IMR-90 (cell line): ENCODE results near the gene XPO4. TPM values are rescaled to one million over a fixed set of nuclear protein-coding genes. Genes with fewer than 3 reads are reported as not detected.

Experiments used
- ATAC-seq: fragments of 200-7000 bp; cut with Tn5 transposase; 2 replicates; pipeline ENCODE4 v1.9.1; 2020; ENCODE audit warnings: low read depth, mild to moderate bottlenecking, moderate library complexity
- BruUV-seq: library from RNA; stranded (reverse); fragments of 400-500 nt; replicated peaks from 2 replicates; lab custom pipeline; 2021; lab: Mats Ljungman, UMichigan
- CTCF ChIA-PET: fragments of 300-600 bp; formaldehyde crosslinking; extraction: SDS; loops from one replicate; lab custom pipeline; 2021; ENCODE audit warnings: antibody characterized with exemption; lab: Yijun Ruan, JAX
- POLR2A ChIA-PET: fragments of 300-600 bp; sonication (Branson Sonifier 250); formaldehyde crosslinking; loops from one replicate; lab custom pipeline; 2022; ENCODE audit warnings: antibody characterized with exemption; ENCODE audit not compliant: unreplicated experiment; lab: Charles Lee
- DNase-seq: peaks from one replicate; pipeline ENCODE4 v3.0.0; 2013
- H2AFZ ChIP-seq: replicated peaks from 2 replicates; pipeline ENCODE3; 2013; ENCODE audit warnings: low read length, mild to moderate bottlenecking; ENCODE audit not compliant: poor library complexity
- H2AK5ac ChIP-seq: 2 replicates; pipeline ENCODE4 v1.6.1; 2013; ENCODE audit warnings: low read depth, low read length, inconsistent platforms
- H2AK9ac ChIP-seq: replicated peaks from 2 replicates; pipeline ENCODE3; 2013; ENCODE audit warnings: mild to moderate bottlenecking, low read depth, low read length, moderate library complexity; ENCODE audit not compliant: poor library complexity
- H2BK120ac ChIP-seq: 2 replicates; pipeline ENCODE4 v1.6.1; 2013; ENCODE audit warnings: low read depth, low read length, inconsistent platforms
- H2BK15ac ChIP-seq: 3 replicates; pipeline ENCODE4 v1.6.1; 2013; ENCODE audit warnings: low read depth, low read length, inconsistent platforms
- H2BK20ac ChIP-seq: 2 replicates; pipeline ENCODE4 v1.6.1; 2013; ENCODE audit warnings: low read depth, mild to moderate bottlenecking, inconsistent platforms, low read length, moderate library complexity
- H2BK5ac ChIP-seq: 2 replicates; pipeline ENCODE4 v1.6.1; 2013; ENCODE audit warnings: mild to moderate bottlenecking, low read depth, low read length, inconsistent platforms; ENCODE audit not compliant: poor library complexity, severe bottlenecking
- H3K14ac ChIP-seq: replicated peaks from 2 replicates; pipeline ENCODE4 v1.6.1; 2013; ENCODE audit warnings: low read depth, low read length, inconsistent platforms
- H3K18ac ChIP-seq: 2 replicates; pipeline ENCODE4 v1.6.1; 2013; ENCODE audit warnings: low read depth, low read length, control low read depth
- H3K23ac ChIP-seq: 2 replicates; pipeline ENCODE4 v1.6.1; 2013; ENCODE audit warnings: low read depth, low read length, inconsistent platforms
- H3K27ac ChIP-seq: 2 replicates; pipeline ENCODE4 v1.5.1; 2013; ENCODE audit warnings: mild to moderate bottlenecking, control low read depth, low read length; ENCODE audit not compliant: insufficient read depth
- H3K27me3 ChIP-seq: 2 replicates; pipeline ENCODE4 v1.6.1; 2013; ENCODE audit warnings: low read length; ENCODE audit not compliant: control insufficient read depth, insufficient read depth
- H3K36me3 ChIP-seq: 2 replicates; pipeline ENCODE4 v1.6.1; 2013; ENCODE audit warnings: low read length, mixed read lengths; ENCODE audit not compliant: control insufficient read depth, insufficient read depth
- H3K4ac ChIP-seq: 2 replicates; pipeline ENCODE4 v1.6.1; 2013; ENCODE audit warnings: low read depth, low read length, inconsistent platforms
- H3K4me1 ChIP-seq: 2 replicates; pipeline ENCODE4 v1.6.1; 2013; ENCODE audit warnings: low read length, mixed read lengths; ENCODE audit not compliant: control insufficient read depth, insufficient read depth
- H3K4me2 ChIP-seq: 2 replicates; pipeline ENCODE4 v1.6.1; 2013; ENCODE audit warnings: low read depth, mild to moderate bottlenecking, control low read depth, low read length, moderate library complexity
- H3K4me3 ChIP-seq: 2 replicates; pipeline ENCODE4 v1.5.1; 2013; ENCODE audit warnings: low read depth, mild to moderate bottlenecking, control low read depth, low read length, moderate library complexity; ENCODE audit not compliant: insufficient read depth
- H3K56ac ChIP-seq: 2 replicates; pipeline ENCODE4 v1.6.1; 2013; ENCODE audit warnings: low read length, inconsistent platforms; ENCODE audit not compliant: insufficient read depth; ENCODE audit errors: extremely low read depth
- H3K79me1 ChIP-seq, 2 experiments: 2 replicates each; pipeline ENCODE4 v1.6.1; 2013; ENCODE audit warnings: low read length in 2 of 2, inconsistent platforms in 1 of 2, low read depth in 1 of 2
- H3K9ac ChIP-seq: 2 replicates; pipeline ENCODE4 v1.6.1; 2013; ENCODE audit warnings: low read depth, low read length, control low read depth
- H3K9me1 ChIP-seq: 2 replicates; pipeline ENCODE4 v1.6.1; 2013; ENCODE audit warnings: low read length, inconsistent platforms; ENCODE audit not compliant: insufficient read depth
- H3K9me3 ChIP-seq: 2 replicates; pipeline ENCODE4 v1.6.1; 2013; ENCODE audit warnings: low read length; ENCODE audit not compliant: control insufficient read depth, insufficient read depth
- H4K20me1 ChIP-seq: 2 replicates; pipeline ENCODE4 v1.6.1; 2013; ENCODE audit warnings: low read length, inconsistent platforms; ENCODE audit not compliant: insufficient read depth
- H4K5ac ChIP-seq: 2 replicates; pipeline ENCODE4 v1.6.1; 2013; ENCODE audit warnings: mild to moderate bottlenecking, low read depth, low read length, control low read depth
- H4K8ac ChIP-seq, 2 experiments: 2 replicates each; pipeline ENCODE4 v1.6.1; 2013; ENCODE audit warnings: low read depth in 2 of 2, low read length in 2 of 2, control low read depth in 1 of 2, inconsistent platforms in 1 of 2
- H4K91ac ChIP-seq: 2 replicates; pipeline ENCODE4 v1.6.1; 2013; ENCODE audit warnings: low read depth, low read length, inconsistent platforms; ENCODE audit not compliant: insufficient read depth
- MAZ ChIP-seq: IDR thresholded peaks from 2 replicates; pipeline ENCODE4 v1.6.1; 2012; ENCODE audit warnings: low read depth, mild to moderate bottlenecking, low read length, improper control_type of control experiment, moderate library complexity, borderline replicate concordance
- NFE2L2 ChIP-seq: fragments of 150-350 bp; IDR thresholded peaks from 2 replicates; pipeline ENCODE4 v1.6.1; 2016; ENCODE audit warnings: low read depth, mild to moderate bottlenecking, low read length
- RAD21 ChIP-seq: IDR thresholded peaks from 2 replicates; pipeline ENCODE4 v1.6.1; 2012; ENCODE audit warnings: low read length, improper control_type of control experiment
- SMC3 ChIP-seq: fragments of 150-350 bp; IDR thresholded peaks from 2 replicates; pipeline ENCODE4 v1.6.1; 2016; ENCODE audit warnings: low read depth, mild to moderate bottlenecking, antibody characterized with exemption, low read length, moderate library complexity
- WGBS, 2 experiments: methylation state at CpG; one replicate each; pipeline versions ENCODE4 v1.1.5 to v1.1.7; 2013; ENCODE audit warnings: missing lambda C conversion rate in 2 of 2; ENCODE audit not compliant: insufficient read length in 1 of 2; ENCODE audit errors: extremely low coverage in 2 of 2; 5-methylcytosine and 5-hydroxymethylcytosine counted together
- dilution Hi-C: fragments of 300-500 bp; cut with HindIII; formaldehyde crosslinking; loops from one replicate; pipeline ENCODE4 v1.14.3; 2018; ENCODE audit warnings: low sequenced_read_pairs; ENCODE audit not compliant: unreplicated experiment
- in situ Hi-C: fragments of 300-500 bp; cut with MboI; formaldehyde crosslinking; loops from 3 replicates; pipeline ENCODE4 v1.14.3; 2019; ENCODE audit warnings: low sequenced_read_pairs, inconsistent platforms, mixed read lengths
- intact Hi-C: fragments of 100-400 bp; cut with micrococcal nuclease; formaldehyde crosslinking; loops from 2 replicates; pipeline ENCODE4 v1.10.0; 2022
- polyA plus RNA-seq, 3 experiments: library from polyadenylated mRNA; depleted of rRNA; stranded (reverse); fragments of >200 nt; gene quantifications; 2 replicates each; pipeline ENCODE4 v1.2.3, GENCODE V29; 2012; ENCODE audit warnings: low replicate concordance in 1 of 3
- total RNA-seq: library from RNA; depleted of rRNA; stranded (reverse); fragments of >200 nt; gene quantifications from 2 replicates; pipeline ENCODE4 v1.2.3, GENCODE V29; 2012

Gene XPO4
- total and polyA plus RNA-seq, 2 of the 4 experiments (the other 2 are of a cell fraction), result 5.0 to 21.1 TPM

DNA sequence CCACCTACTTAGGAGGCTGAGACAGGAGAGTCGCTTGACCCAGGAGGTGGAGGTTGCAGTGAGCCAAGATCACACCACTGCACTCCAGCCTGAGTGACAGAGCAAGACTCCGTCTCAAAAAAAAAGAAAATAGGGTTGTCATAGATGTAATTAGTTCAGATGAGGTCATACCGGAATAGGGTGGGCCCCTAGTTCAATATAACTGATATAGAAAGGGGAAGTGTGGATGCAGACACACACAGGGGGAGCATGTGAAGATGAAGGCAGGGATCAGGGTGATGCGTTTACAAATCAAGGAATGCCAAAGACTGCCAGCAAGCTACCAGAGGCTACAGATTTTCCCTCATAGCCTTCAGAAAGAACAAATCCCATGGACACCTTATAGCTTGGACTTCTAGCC lies 104.5 kb downstream of the XPO4 start:
- dilution Hi-C loops, result no loop called here
- POLR2A ChIA-PET, result no interaction called here
- no peaks in the 10 kb centered on the region for H4K20me1 ChIP-seq
- H2AK5ac ChIP-seq, result no peak overlapping the region
- TF ChIP-seq NFE2L2 (no peak), SMC3 (no peak), RAD21 (no peak), MAZ (no peak)
- in situ Hi-C loops, result no loop called here
- no peak for DNase-seq
- H4K5ac ChIP-seq, result no peak overlapping the region
- no peaks in the 10 kb centered on the region for H3K27me3 ChIP-seq
- CTCF ChIA-PET, result no interaction called here
- no peak overlapping the region for H3K56ac ChIP-seq
- ATAC-seq, result no peak
- H3K79me1 ChIP-seq, result peaks cover 0 to 5% of the 10 kb centered on the region in 2 experiments; a peak in 3 of 4 replicates
- no peaks in the 10 kb centered on the region for H3K9me3 ChIP-seq
- no peak overlapping the region for H2AFZ ChIP-seq
- H3K4me3 ChIP-seq, result no peak overlapping the region
- no peak overlapping the region for H4K8ac ChIP-seq
- H3K27ac ChIP-seq, result no peak overlapping the region
- no peak overlapping the region for H2BK5ac ChIP-seq
- 100% methylated on average over 1 of the region's 4 CpGs; no CpG with 5 or more reads in 1 of the 2 experiments for WGBS, 2 experiments
- no peak overlapping the region for H3K23ac ChIP-seq
- H3K14ac ChIP-seq, result no peak overlapping the region
- H2BK120ac ChIP-seq, result no peak overlapping the region
- no peak overlapping the region for H3K4ac ChIP-seq
- H3K18ac ChIP-seq, result no peak overlapping the region
- H3K9ac ChIP-seq, result no peak overlapping the region
- intact Hi-C loops, result no loop called here
- H3K4me1 ChIP-seq, result peaks cover 6% of the 10 kb centered on the region
- no peak overlapping the region for H3K4me2 ChIP-seq
- peaks cover 8% of the 10 kb centered on the region for H3K9me1 ChIP-seq
- H3K36me3 ChIP-seq, result peaks cover 9% of the 10 kb centered on the region
- no peak overlapping the region for H2BK20ac ChIP-seq
- no peak overlapping the region for H2BK15ac ChIP-seq
- H2AK9ac ChIP-seq, result no peak overlapping the region
- BruUV-seq, result no TSS peak
- H4K91ac ChIP-seq, result no peak overlapping the region
